ENCODE measurements around the gene SPATA3. TPM values are rescaled to one million over a fixed set of nuclear protein-coding genes. Genes with fewer than 3 reads are reported as not detected.

SPATA3 gene
- total and polyA plus RNA-seq, 4 donors, result not detected

DNA sequence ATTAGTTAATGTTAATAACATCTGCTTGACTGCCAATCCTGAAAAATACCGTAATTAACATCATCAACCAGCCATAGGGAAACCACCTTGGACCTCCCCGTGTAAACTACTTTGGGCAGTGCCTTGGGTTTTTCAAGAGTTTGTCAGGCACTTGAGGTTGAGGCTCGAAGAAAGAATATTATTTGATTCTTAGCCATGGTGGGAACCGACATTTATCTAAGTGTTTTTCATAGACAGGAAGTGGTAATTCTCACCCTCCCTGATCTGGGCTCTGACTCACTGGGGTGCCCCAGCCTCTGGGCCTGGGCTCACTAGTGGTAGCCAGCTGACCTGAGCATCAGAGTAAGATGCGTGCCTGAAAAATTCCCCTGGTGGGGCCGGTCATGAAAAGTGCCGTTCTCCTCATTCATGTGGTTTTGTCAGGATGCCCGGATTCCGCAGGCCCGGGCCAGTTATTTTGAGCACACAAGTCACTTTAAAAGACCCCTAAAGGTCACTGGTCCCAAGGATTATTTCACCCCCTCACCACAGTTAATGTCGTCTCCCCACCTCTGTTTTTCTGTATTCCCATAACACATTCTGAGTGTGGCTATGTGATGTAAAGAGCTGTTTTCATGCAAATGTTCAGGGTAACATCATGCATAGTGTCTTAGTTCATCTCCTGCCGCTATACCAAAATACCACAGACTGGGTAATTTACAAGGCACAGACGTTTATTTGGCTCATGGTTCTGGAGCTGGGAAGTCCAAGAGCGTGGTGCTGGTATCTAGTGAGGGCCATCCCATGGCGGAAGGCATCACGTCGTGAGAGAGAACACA lies 21.6 kb upstream of the SPATA3 start:
- Histone ChIP-seq H3K27ac (ENCODE audit: low read depth in 1 of 2, low read length in 2 of 2) (no peak overlapping the region), H3K36me3 (ENCODE audit: control insufficient read depth in 4 of 4, insufficient read depth in 3 of 4, low read depth in 1 of 4, low read length in 3 of 4) (no peaks in the 10 kb centered on the region), H3K9ac (ENCODE audit: low read depth in 1 of 2, low read length in 2 of 2) (no peak overlapping the region), H3K4me1 (ENCODE audit: control insufficient read depth in 4 of 4, insufficient read depth in 4 of 4, low read length in 3 of 4) (peaks cover 0 to 1% (median 0%) of the 10 kb centered on the region in 4 donors), H3K9me3 (ENCODE audit: control insufficient read depth in 4 of 4, low read length in 3 of 4) (no peaks in the 10 kb centered on the region), H3K27me3 (ENCODE audit: control insufficient read depth in 4 of 4, insufficient read depth in 4 of 4, low read length in 3 of 4) (no peaks in the 10 kb centered on the region), H3K4me3 (ENCODE audit: low read depth in 1 of 3, low read length in 3 of 3) (no peak overlapping the region)
- TF ChIP-seq, protein P1, sequence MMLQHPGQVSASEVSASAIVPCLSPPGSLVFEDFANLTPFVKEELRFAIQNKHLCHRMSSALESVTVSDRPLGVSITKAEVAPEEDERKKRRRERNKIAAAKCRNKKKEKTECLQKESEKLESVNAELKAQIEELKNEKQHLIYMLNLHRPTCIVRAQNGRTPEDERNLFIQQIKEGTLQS (IDR thresholded peaks at IDR 0.05), result no peak
- TF ChIP-seq SP1 (IDR thresholded peaks at IDR 0.05), result no peak
- WGBS, result 84% methylated on average over 17 of the region's 17 CpGs
- no peak for DNase-seq (ENCODE audit: low spot score)

DNA sequence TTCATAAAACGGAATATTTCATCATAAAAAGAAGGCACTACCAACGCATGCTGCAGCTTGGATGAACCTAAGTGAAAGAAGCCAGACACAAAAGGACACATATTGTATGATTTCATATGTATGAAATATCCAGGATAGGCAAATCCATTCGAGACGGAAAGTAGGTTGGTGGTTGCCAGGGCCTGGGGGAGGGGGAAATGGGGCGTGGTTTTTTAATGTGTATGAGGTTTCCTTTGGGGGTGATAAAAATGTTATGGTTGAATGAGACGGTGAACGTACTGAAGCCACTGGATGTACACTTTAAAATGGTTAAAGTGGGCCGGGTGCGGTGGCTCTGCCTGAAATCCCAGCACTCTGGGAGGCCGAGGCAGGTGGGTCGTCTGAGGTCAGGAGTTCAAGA lies 20.0 kb upstream of the SPATA3 start:
- no peaks in the 10 kb centered on the region for H3K36me3 ChIP-seq (ENCODE audit: control insufficient read depth in 4 of 4, insufficient read depth in 3 of 4, low read depth in 1 of 4, low read length in 3 of 4)
- no peak overlapping the region for H3K9ac ChIP-seq (ENCODE audit: low read depth in 1 of 2, low read length in 2 of 2)
- H3K9me3 ChIP-seq (ENCODE audit: control insufficient read depth in 4 of 4, low read length in 3 of 4), result no peaks in the 10 kb centered on the region
- no peak for DNase-seq (ENCODE audit: low spot score)
- H3K27me3 ChIP-seq (ENCODE audit: control insufficient read depth in 4 of 4, insufficient read depth in 4 of 4, low read length in 3 of 4), result no peaks in the 10 kb centered on the region
- H3K4me1 ChIP-seq (ENCODE audit: control insufficient read depth in 4 of 4, insufficient read depth in 4 of 4, low read length in 3 of 4), result peaks cover 0 to 1% (median 0%) of the 10 kb centered on the region in 4 donors
- H3K27ac ChIP-seq (ENCODE audit: low read depth in 1 of 2, low read length in 2 of 2), result no peak overlapping the region
- WGBS, result 83% methylated on average over 11 of the region's 11 CpGs
- H3K4me3 ChIP-seq (ENCODE audit: low read depth in 1 of 3, low read length in 3 of 3), result no peak overlapping the region
- TF ChIP-seq HNF4G (IDR thresholded peaks at IDR 0.05), result no peak
- TF ChIP-seq RXRA (IDR thresholded peaks at IDR 0.05), result no peak
- TF ChIP-seq, protein P2, sequence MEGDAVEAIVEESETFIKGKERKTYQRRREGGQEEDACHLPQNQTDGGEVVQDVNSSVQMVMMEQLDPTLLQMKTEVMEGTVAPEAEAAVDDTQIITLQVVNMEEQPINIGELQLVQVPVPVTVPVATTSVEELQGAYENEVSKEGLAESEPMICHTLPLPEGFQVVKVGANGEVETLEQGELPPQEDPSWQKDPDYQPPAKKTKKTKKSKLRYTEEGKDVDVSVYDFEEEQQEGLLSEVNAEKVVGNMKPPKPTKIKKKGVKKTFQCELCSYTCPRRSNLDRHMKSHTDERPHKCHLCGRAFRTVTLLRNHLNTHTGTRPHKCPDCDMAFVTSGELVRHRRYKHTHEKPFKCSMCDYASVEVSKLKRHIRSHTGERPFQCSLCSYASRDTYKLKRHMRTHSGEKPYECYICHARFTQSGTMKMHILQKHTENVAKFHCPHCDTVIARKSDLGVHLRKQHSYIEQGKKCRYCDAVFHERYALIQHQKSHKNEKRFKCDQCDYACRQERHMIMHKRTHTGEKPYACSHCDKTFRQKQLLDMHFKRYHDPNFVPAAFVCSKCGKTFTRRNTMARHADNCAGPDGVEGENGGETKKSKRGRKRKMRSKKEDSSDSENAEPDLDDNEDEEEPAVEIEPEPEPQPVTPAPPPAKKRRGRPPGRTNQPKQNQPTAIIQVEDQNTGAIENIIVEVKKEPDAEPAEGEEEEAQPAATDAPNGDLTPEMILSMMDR (IDR thresholded peaks at IDR 0.05; ENCODE audit: low read depth, low read length, missing input control), result no peak
- TF ChIP-seq JUND (IDR thresholded peaks at IDR 0.05), result no peak
- no peak for TF ChIP-seq SP1 (IDR thresholded peaks at IDR 0.05)
- TF ChIP-seq YY1 (IDR thresholded peaks at IDR 0.05), result no peak
- TF ChIP-seq, protein P3, sequence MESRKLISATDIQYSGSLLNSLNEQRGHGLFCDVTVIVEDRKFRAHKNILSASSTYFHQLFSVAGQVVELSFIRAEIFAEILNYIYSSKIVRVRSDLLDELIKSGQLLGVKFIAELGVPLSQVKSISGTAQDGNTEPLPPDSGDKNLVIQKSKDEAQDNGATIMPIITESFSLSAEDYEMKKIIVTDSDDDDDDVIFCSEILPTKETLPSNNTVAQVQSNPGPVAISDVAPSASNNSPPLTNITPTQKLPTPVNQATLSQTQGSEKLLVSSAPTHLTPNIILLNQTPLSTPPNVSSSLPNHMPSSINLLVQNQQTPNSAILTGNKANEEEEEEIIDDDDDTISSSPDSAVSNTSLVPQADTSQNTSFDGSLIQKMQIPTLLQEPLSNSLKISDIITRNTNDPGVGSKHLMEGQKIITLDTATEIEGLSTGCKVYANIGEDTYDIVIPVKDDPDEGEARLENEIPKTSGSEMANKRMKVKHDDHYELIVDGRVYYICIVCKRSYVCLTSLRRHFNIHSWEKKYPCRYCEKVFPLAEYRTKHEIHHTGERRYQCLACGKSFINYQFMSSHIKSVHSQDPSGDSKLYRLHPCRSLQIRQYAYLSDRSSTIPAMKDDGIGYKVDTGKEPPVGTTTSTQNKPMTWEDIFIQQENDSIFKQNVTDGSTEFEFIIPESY (IDR thresholded peaks at IDR 0.05), result no peak
- TF ChIP-seq, protein P1 (IDR thresholded peaks at IDR 0.05), result no peak
- no peak for TF ChIP-seq GABPA (IDR thresholded peaks at IDR 0.05 in 1 of 2, conservative IDR thresholded peaks at IDR 0.05 in 1 of 2)
- TF ChIP-seq EGR1 (IDR thresholded peaks at IDR 0.05; ENCODE audit: low read depth in 2 of 2), result no peak
- TF ChIP-seq TAF1 (conservative IDR thresholded peaks at IDR 0.05), result no peak
- TF ChIP-seq FOXA1 (IDR thresholded peaks at IDR 0.05), result no peak
- no peak for TF ChIP-seq HNF4A (conservative IDR thresholded peaks at IDR 0.05)

All from liver (tissue), 9 donors.